Loucy (cell line): ENCODE results near the gene CECR2.

ENCODE experiments used
- H2AFZ ChIP-seq: fragments of 200-600 bp; sonication (generic); 2 replicates; pipeline ENCODE4 v1.6.0; 2016; ENCODE audit warnings: antibody characterized with exemption, mild to moderate bottlenecking, low read length, moderate library complexity
- H3F3A ChIP-seq: fragments of 200-600 bp; 2 replicates; pipeline ENCODE4 v1.6.0; 2016; ENCODE audit warnings: antibody characterized with exemption, low read depth, mild to moderate bottlenecking
- H3K27me3 ChIP-seq: fragments of 200-600 bp; sonication (generic); 2 replicates; pipeline ENCODE4 v1.6.1; 2014; ENCODE audit warnings: low read length, mild to moderate bottlenecking; ENCODE audit not compliant: insufficient read depth, poor library complexity, severe bottlenecking
- H3K36me3 ChIP-seq: fragments of 200-600 bp; sonication (generic); 2 replicates; pipeline ENCODE4 v1.6.1; 2016; ENCODE audit warnings: low read length; ENCODE audit not compliant: insufficient read depth
- H3K4me1 ChIP-seq: fragments of 200-600 bp; sonication (generic); 2 replicates; pipeline ENCODE4 v1.5.1; 2014; ENCODE audit warnings: low read length, mild to moderate bottlenecking; ENCODE audit not compliant: insufficient read depth, poor library complexity, severe bottlenecking
- H3K4me2 ChIP-seq: fragments of 200-600 bp; sonication (generic); 2 replicates; pipeline ENCODE4 v1.6.0; 2014; ENCODE audit warnings: antibody characterized with exemption, low read length, low read depth, mild to moderate bottlenecking; ENCODE audit not compliant: poor library complexity, severe bottlenecking
- H3K4me3 ChIP-seq: fragments of 200-600 bp; sonication (generic); 2 replicates; pipeline ENCODE4 v1.5.1; 2014; ENCODE audit warnings: low read length, mild to moderate bottlenecking, mixed read lengths; ENCODE audit not compliant: poor library complexity, severe bottlenecking
- H3K79me2 ChIP-seq: fragments of 200-600 bp; sonication (generic); 2 replicates; pipeline ENCODE4 v1.6.1; 2014; ENCODE audit warnings: low read length; ENCODE audit not compliant: insufficient read depth
- H3K9ac ChIP-seq: fragments of 200-600 bp; sonication (generic); 2 replicates; pipeline ENCODE4 v1.6.0; 2014; ENCODE audit warnings: mild to moderate bottlenecking, low read depth, low read length, moderate library complexity; ENCODE audit not compliant: poor library complexity, severe bottlenecking
- H3K9me2 ChIP-seq: fragments of 200-600 bp; sonication (generic); replicated peaks from 2 replicates; pipeline ENCODE4 v1.6.1; 2016; ENCODE audit warnings: low read depth, low read length, mixed read lengths
- H3K9me3 ChIP-seq: fragments of 200-600 bp; sonication (generic); 2 replicates; pipeline ENCODE4 v1.6.1; 2014; ENCODE audit warnings: mild to moderate bottlenecking, antibody characterized with exemption, low read length, low read depth; ENCODE audit not compliant: insufficient read depth
- H4K20me1 ChIP-seq: fragments of 200-600 bp; sonication (generic); 2 replicates; pipeline ENCODE4 v1.6.0; 2014; ENCODE audit warnings: antibody characterized with exemption, low read length, mild to moderate bottlenecking; ENCODE audit not compliant: insufficient read depth, poor library complexity, severe bottlenecking
- CTCF ChIP-seq: fragments of 200-600 bp; sonication (generic); conservative IDR thresholded peaks from 2 replicates; pipeline ENCODE4 v1.5.1; 2014; ENCODE audit warnings: mild to moderate bottlenecking, antibody characterized with exemption, low read length
- EZH2phosphoT487 ChIP-seq: fragments of 200-600 bp; IDR thresholded peaks from 2 replicates; pipeline ENCODE4 v1.6.1; 2018; ENCODE audit warnings: antibody characterized with exemption, mild to moderate bottlenecking, moderate library complexity, borderline replicate concordance

Gene CECR2

GRCh38 chr22:17492247-17492646, 123.0 kb downstream of the CECR2 start:
- no peak overlapping the region for H3K4me2 ChIP-seq
- TF ChIP-seq EZH2phosphoT487 (no peak), CTCF (no peak)
- H3K4me3 ChIP-seq = no peak overlapping the region
- no peak overlapping the region for H3K9ac ChIP-seq
- H3K27me3 ChIP-seq = no peaks in the 10 kb centered on the region
- H2AFZ ChIP-seq = no peak overlapping the region
- H3K9me3 ChIP-seq = no peaks in the 10 kb centered on the region
- no peaks in the 10 kb centered on the region for H3K9me2 ChIP-seq
- H3K79me2 ChIP-seq = no peaks in the 10 kb centered on the region
- no peaks in the 10 kb centered on the region for H3K4me1 ChIP-seq
- H3F3A ChIP-seq = no peaks in the 10 kb centered on the region
- no peaks in the 10 kb centered on the region for H3K36me3 ChIP-seq
- H4K20me1 ChIP-seq = no peaks in the 10 kb centered on the region

GRCh38 chr22:17493419-17493981, 124.2 kb downstream of the CECR2 start:
- Histone ChIP-seq H3K36me3 (no peaks in the 10 kb centered on the region), H3K4me2 (no peak overlapping the region), H3K4me3 (no peak overlapping the region), H3K9ac (no peak overlapping the region), H3K79me2 (no peaks in the 10 kb centered on the region), H4K20me1 (no peaks in the 10 kb centered on the region), H3F3A (no peaks in the 10 kb centered on the region), H3K4me1 (no peaks in the 10 kb centered on the region), H3K9me3 (no peaks in the 10 kb centered on the region), H2AFZ (no peak overlapping the region), H3K9me2 (no peaks in the 10 kb centered on the region), H3K27me3 (no peaks in the 10 kb centered on the region)
- no peak for TF ChIP-seq CTCF
- TF ChIP-seq EZH2phosphoT487 = no peak

DNA sequence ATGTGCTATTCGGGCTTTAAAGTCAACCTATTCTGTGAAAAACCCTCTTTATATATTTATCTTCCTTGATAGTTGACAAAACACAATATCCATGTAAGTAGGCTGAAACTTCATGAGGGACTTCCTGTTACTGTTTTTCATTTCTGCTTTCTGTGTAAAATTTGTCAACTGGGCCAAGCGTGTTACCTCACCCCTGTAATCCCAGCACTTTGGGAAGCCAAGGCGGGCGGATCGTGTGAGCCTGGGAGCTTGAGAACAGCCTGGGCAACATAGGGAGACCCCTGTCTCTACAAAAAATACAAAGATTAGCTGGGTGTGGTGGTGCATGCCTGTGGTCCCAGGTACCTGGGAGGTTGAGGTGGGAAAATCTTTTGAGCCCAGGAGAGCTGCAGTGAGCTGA, 127.6 kb downstream of the CECR2 start:
- Histone ChIP-seq H3K27me3 (no peaks in the 10 kb centered on the region), H3K4me1 (no peaks in the 10 kb centered on the region), H3K36me3 (no peaks in the 10 kb centered on the region), H3K9me3 (no peaks in the 10 kb centered on the region), H3F3A (no peaks in the 10 kb centered on the region), H3K4me3 (no peak overlapping the region), H4K20me1 (no peaks in the 10 kb centered on the region), H3K9me2 (no peaks in the 10 kb centered on the region), H2AFZ (no peak overlapping the region), H3K79me2 (no peaks in the 10 kb centered on the region), H3K9ac (no peak overlapping the region), H3K4me2 (no peak overlapping the region)
- no peak for TF ChIP-seq EZH2phosphoT487
- no peak for TF ChIP-seq CTCF
